Retinal pigment epithelial cell (primary cell): ENCODE measurements around the gene HUNK.

Experiments used
- DNase-seq: peaks from one replicate; pipeline ENCODE4 v3.0.0-alpha.2; 2010; ENCODE audit warnings: low read depth
- H3K4me3 ChIP-seq: 2 replicates; pipeline ENCODE4 v1.5.1; 2011; ENCODE audit warnings: mild to moderate bottlenecking, low read length, control low read depth, moderate library complexity
- TF ChIP-seq, protein P1 (sequence below): conservative IDR thresholded peaks from 2 replicates; pipeline ENCODE4 v1.5.1; 2011; ENCODE audit warnings: low read depth, low read length, control low read depth, inconsistent platforms

HUNK gene

DNA sequence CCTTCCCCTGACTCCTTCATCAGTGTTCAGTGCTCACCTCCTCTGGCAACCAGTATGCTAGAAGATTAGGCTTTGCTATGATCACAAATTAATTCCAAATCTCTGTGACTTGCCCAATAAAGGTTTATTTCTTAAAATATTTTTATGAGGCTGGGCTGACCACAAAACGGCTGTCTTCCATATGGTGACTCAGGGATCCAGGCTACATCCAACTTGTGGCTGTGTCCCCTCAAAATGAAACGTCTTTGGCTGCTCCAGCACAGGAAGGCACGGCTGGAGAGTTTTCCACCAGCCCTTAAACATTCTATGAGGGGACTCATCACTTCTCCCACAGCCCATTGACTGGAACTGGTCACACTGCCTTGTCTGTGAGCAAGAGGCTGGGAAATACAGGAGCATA lies 131.5 kb downstream of the HUNK start:
- no peak for DNase-seq
- no peak overlapping the region for H3K4me3 ChIP-seq
- TF ChIP-seq, protein P1, sequence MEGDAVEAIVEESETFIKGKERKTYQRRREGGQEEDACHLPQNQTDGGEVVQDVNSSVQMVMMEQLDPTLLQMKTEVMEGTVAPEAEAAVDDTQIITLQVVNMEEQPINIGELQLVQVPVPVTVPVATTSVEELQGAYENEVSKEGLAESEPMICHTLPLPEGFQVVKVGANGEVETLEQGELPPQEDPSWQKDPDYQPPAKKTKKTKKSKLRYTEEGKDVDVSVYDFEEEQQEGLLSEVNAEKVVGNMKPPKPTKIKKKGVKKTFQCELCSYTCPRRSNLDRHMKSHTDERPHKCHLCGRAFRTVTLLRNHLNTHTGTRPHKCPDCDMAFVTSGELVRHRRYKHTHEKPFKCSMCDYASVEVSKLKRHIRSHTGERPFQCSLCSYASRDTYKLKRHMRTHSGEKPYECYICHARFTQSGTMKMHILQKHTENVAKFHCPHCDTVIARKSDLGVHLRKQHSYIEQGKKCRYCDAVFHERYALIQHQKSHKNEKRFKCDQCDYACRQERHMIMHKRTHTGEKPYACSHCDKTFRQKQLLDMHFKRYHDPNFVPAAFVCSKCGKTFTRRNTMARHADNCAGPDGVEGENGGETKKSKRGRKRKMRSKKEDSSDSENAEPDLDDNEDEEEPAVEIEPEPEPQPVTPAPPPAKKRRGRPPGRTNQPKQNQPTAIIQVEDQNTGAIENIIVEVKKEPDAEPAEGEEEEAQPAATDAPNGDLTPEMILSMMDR, result no peak

DNA sequence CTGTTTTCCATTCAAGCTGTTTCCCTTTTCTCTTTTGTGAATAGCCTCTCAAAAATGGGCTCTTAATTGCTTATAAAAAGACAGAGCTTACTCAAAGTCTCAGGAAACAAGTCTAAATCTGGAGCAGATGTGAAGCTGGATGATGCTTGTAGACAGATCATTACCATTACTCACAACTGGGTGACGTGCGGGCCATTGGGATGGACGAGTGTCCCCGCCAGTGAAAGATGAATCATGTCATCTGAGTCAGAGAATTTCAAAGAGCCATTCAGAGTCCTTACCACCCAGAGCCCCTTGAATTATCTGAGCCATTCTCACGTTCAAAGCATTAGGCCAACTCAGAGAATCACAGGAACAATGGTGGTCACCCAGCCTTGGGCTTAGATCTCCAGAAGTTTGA lies 134.6 kb downstream of the HUNK start:
- TF ChIP-seq, protein P1, result no peak
- H3K4me3 ChIP-seq, result no peak overlapping the region
- DNase-seq, result no peak

DNA sequence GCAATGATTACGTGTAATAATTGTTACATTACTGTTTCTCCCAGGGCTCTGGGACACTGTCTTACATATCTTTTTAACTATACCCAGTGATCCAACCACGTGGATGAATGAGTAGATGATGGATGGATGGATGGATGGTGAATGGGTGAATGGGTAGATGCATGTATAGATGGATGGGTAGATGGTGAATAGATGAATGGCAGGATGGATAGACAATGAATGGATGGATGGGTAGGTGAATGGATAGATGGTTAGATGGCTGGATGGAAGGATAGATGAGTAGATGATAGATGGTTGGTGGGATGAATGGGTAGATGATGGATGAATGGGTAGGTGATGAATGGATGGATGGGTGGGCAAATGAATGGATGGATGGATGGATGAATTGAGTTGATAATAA lies 135.9 kb downstream of the HUNK start:
- no peak for DNase-seq
- TF ChIP-seq, protein P1, result no peak
- H3K4me3 ChIP-seq, result no peak overlapping the region

DNA sequence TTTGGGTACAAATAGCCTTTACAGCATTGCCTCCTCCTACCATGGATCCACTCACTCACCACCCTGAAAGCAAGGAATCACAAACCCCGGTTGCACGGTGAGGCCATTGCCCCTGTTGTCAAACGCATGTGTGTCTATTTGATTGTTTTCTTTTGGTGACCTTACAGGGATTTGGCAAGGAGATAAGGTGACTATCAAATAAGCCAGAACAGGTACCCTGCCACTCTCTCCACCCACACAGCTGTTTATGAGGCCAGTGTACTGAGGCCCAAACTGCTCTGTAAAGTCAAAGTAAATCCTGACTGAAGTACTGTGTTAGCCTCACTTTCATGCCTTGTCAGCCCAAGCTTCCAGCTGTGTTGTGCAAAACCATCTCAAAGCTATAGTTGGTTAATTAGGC lies 136.4 kb downstream of the HUNK start:
- H3K4me3 ChIP-seq, result no peak overlapping the region
- TF ChIP-seq, protein P1, result no peak
- DNase-seq, result no peak

DNA sequence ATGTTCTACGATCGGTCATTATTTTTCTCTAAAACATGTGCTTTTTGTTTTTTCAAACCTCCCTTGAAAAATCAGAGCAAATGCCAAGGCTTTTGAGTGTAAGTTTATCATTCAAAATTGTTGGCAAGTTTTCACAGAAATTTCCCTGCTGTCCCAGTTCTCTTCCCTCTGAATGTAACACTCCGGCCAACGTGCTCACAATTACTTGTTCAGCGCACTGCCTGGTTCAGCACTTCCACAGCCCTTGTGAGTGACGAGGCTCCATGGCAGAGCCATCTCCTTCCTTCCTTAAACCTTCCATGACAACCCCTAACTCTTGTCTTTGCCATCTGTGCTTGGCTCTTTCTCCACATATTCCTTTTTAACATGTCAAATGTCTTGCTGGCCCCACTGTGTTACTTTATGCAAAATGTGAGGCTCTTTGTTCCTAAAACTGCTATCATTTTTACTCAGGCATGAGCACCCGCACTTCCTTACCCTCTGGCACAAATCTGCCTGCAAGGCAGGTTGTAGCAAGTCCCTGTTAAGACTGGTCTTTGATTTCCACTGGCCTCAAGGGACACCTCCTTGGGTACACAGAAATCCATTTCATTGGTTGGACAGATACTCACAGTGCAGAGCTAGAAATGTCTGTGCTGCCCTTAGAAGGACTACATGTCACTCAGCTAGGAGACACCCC lies 142.8 kb downstream of the HUNK start:
- DNase-seq, result no peak
- H3K4me3 ChIP-seq, result no peak overlapping the region

DNA sequence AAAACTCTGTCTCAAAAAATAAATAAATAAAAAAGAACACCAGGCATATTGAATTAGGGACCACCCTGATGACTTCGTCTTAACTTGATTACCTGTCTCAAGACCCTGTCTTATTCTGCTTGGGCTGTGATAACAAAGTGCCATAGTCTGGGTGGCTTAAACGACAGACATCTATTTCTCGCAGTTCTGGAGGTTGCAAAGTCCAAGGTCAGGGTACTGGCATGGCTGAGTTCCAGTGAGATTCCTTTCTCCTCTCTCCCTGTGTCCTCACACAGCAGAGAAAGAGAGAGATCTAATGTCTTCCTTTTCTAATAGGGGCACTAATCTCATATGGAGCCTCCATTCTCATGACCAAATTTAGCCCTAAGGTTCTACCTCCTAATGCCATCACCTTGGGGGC lies 145.6 kb downstream of the HUNK start:
- DNase-seq, result no peak
- TF ChIP-seq, protein P1, result no peak
- no peak overlapping the region for H3K4me3 ChIP-seq

More for the DNA sequence above, 142.8 kb downstream of the HUNK start:
- TF ChIP-seq, protein P1, result no peak

DNA sequence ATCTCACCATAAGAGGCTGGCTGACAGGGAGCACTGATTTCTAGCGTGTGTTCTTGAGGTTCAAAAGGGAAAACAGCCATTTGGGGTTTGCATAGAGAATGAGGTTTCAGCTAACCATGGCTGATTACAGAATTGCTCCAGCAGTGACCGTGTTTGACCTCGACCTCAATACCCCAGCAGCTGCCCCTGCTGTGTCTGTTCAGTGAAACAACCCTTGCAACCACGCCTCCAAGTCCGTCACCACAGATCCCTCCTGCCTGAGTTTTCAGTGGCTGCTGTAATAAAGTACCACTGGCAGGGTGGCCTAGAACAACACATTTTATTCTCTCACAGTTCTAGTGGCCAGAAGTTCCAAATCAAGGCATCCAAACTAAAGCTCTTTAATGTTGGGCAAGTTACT lies 147.7 kb downstream of the HUNK start:
- no peak for DNase-seq
- no peak overlapping the region for H3K4me3 ChIP-seq
- TF ChIP-seq, protein P1, result no peak
